DOHH2 (cell line): Measurements from ENCODE around the gene LGALS3BP.

Experiments
- H3F3A ChIP-seq: fragments of 200-600 bp; sonication (generic), shearing (Covaris generic); 2 replicates; pipeline ENCODE4 v1.6.0; 2016; ENCODE audit warnings: antibody characterized with exemption, mild to moderate bottlenecking; ENCODE audit not compliant: control insufficient read depth, insufficient read depth
- H3K27ac ChIP-seq: fragments of 200-600 bp; sonication (generic); 2 replicates; pipeline ENCODE4 v1.5.1; 2014; ENCODE audit warnings: low read depth, mild to moderate bottlenecking, low read length, moderate library complexity
- H3K27me3 ChIP-seq: fragments of 200-600 bp; sonication (generic); 2 replicates; pipeline ENCODE4 v1.6.1; 2014; ENCODE audit warnings: mild to moderate bottlenecking, low read length, mixed read lengths; ENCODE audit not compliant: control insufficient read depth
- H3K36me3 ChIP-seq: fragments of 200-600 bp; sonication (generic); 2 replicates; pipeline ENCODE4 v1.6.1; 2014; ENCODE audit warnings: mild to moderate bottlenecking, low read length, moderate library complexity, mixed read lengths; ENCODE audit not compliant: control insufficient read depth
- H3K4me1 ChIP-seq: fragments of 200-600 bp; sonication (generic); 2 replicates; pipeline ENCODE4 v1.6.1; 2014; ENCODE audit warnings: mild to moderate bottlenecking, low read length, mixed read lengths; ENCODE audit not compliant: control insufficient read depth
- H3K4me2 ChIP-seq: fragments of 200-600 bp; sonication (generic); 2 replicates; pipeline ENCODE4 v1.6.0; 2014; ENCODE audit warnings: mild to moderate bottlenecking, low read length, moderate library complexity
- H3K4me3 ChIP-seq: fragments of 200-600 bp; sonication (generic); 2 replicates; pipeline ENCODE4 v1.5.1; 2014; ENCODE audit warnings: mild to moderate bottlenecking, low read length, mixed read lengths
- H3K79me2 ChIP-seq: fragments of 200-600 bp; sonication (generic); 2 replicates; pipeline ENCODE4 v1.6.1; 2014; ENCODE audit warnings: mild to moderate bottlenecking, low read length, mixed read lengths; ENCODE audit not compliant: control insufficient read depth
- H3K9me2 ChIP-seq: fragments of 200-600 bp; sonication (generic); replicated peaks from 2 replicates; pipeline ENCODE4 v1.6.1; 2014; ENCODE audit warnings: mild to moderate bottlenecking, low read length, mixed read lengths; ENCODE audit not compliant: control insufficient read depth
- H3K9me3 ChIP-seq: fragments of 200-600 bp; sonication (generic); 2 replicates; pipeline ENCODE4 v1.6.1; 2014; ENCODE audit warnings: antibody characterized with exemption, low read length, mixed read lengths; ENCODE audit not compliant: control insufficient read depth, insufficient read depth
- H4K20me1 ChIP-seq: fragments of 200-600 bp; sonication (generic); 2 replicates; pipeline ENCODE4 v1.6.0; 2014; ENCODE audit warnings: low read depth, mild to moderate bottlenecking, antibody characterized with exemption, low read length, moderate library complexity; ENCODE audit not compliant: control insufficient read depth, insufficient read depth
- EZH2phosphoT487 ChIP-seq: fragments of 200-600 bp; sonication (generic); IDR thresholded peaks from 2 replicates; pipeline ENCODE4 v1.6.1; 2017; ENCODE audit warnings: borderline replicate concordance, mild to moderate bottlenecking, antibody characterized with exemption, low read length, moderate library complexity, mixed read lengths
- TF ChIP-seq, protein P1 (sequence below): fragments of 200-600 bp; sonication (generic); IDR thresholded peaks from one replicate; pipeline ENCODE4 v1.5.1; 2014; ENCODE audit warnings: antibody characterized with exemption, mild to moderate bottlenecking, low read depth, low read length; ENCODE audit not compliant: poor library complexity, severe bottlenecking

LGALS3BP gene

DNA sequence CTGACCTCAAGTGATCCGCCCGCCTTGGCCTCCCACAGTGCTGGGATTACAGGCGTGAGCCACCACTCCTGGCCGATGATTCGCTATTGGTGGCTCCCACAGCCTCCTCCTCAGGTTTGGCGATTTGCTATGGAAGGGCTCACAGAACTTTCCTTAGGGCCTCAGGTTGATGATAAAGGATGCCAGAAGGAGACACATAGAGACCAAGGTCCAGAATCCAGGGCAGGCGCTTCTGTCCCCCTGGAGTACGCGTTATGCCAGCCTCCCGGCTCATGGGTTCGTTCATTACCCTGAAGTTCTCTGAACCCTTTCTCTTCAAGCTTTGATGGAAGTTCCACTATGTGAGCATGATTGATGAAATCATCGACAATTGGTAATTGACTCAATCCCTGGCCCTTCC lies 19.9 kb downstream of the LGALS3BP start:
- no peaks in the 10 kb centered on the region for H3F3A ChIP-seq
- no peaks in the 10 kb centered on the region for H3K9me2 ChIP-seq
- H3K27ac ChIP-seq, result no peak overlapping the region
- no peaks in the 10 kb centered on the region for H3K9me3 ChIP-seq
- no peak overlapping the region for H3K4me3 ChIP-seq
- no peaks in the 10 kb centered on the region for H4K20me1 ChIP-seq
- no peaks in the 10 kb centered on the region for H3K36me3 ChIP-seq
- H3K4me1 ChIP-seq, result peaks cover 9% of the 10 kb centered on the region
- TF ChIP-seq, protein P1, sequence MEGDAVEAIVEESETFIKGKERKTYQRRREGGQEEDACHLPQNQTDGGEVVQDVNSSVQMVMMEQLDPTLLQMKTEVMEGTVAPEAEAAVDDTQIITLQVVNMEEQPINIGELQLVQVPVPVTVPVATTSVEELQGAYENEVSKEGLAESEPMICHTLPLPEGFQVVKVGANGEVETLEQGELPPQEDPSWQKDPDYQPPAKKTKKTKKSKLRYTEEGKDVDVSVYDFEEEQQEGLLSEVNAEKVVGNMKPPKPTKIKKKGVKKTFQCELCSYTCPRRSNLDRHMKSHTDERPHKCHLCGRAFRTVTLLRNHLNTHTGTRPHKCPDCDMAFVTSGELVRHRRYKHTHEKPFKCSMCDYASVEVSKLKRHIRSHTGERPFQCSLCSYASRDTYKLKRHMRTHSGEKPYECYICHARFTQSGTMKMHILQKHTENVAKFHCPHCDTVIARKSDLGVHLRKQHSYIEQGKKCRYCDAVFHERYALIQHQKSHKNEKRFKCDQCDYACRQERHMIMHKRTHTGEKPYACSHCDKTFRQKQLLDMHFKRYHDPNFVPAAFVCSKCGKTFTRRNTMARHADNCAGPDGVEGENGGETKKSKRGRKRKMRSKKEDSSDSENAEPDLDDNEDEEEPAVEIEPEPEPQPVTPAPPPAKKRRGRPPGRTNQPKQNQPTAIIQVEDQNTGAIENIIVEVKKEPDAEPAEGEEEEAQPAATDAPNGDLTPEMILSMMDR, result no peak
- H3K79me2 ChIP-seq, result no peaks in the 10 kb centered on the region
- no peak overlapping the region for H3K4me2 ChIP-seq
- H3K27me3 ChIP-seq, result no peaks in the 10 kb centered on the region

DNA sequence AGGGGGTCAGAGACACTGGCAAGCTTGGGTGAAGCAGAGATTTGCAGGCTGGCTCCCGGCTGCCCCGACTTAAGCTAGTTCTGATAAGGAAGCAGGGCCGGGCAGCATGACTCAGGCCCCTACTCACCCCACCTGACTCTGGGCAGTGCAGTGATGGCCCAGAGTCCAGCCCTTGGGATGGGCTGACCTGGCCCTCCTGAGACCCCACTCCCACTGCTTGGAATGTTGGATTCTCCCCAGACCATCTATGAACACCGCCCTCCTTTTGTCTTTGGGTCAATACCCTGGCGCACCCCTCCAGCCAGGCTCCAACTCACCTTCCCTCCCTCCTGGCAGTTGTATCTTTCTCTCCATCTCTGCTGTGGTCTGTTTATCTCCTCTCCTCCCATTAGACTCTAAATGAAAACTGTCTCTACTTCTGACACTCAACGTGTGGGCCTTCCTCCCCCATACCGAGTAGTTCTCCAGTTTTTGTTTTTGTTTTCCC lies 21.0 kb downstream of the LGALS3BP start:
- Histone ChIP-seq H3K79me2 (no peaks in the 10 kb centered on the region), H3K9me2 (no peaks in the 10 kb centered on the region), H3K27ac (no peak overlapping the region), H3K36me3 (no peaks in the 10 kb centered on the region), H3K4me2 (no peak overlapping the region), H3K9me3 (no peaks in the 10 kb centered on the region), H4K20me1 (no peaks in the 10 kb centered on the region), H3K4me3 (no peak overlapping the region), H3K4me1 (peaks cover 4% of the 10 kb centered on the region; the same call in 1 of the 2 replicates), H3K27me3 (no peaks in the 10 kb centered on the region), H3F3A (no peaks in the 10 kb centered on the region)
- TF ChIP-seq, protein P1, result no peak
- TF ChIP-seq EZH2phosphoT487, result no peak

DNA sequence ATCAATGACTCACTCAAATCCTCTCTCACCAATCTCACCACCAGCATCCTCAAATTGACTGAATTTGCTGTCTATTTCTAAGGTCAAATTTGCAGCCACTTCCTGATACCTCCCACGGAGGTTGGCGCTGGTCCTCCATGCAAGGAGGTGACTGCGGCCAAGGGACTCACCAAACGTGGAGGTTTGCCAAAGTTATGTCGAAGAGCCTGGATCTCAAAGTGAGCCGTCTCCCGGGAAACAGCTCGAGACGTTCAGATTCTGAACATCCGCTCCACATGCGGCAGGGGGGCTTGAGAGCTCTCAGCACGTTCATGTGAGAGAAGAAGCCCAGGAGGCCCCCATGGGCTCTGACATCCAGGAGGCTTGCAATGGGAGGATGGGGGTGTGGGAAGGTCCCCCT lies 22.6 kb downstream of the LGALS3BP start:
- TF ChIP-seq, protein P1, result no peak
- Histone ChIP-seq H3K27ac (no peak overlapping the region), H3K9me2 (no peaks in the 10 kb centered on the region), H3K9me3 (no peaks in the 10 kb centered on the region), H3K27me3 (no peaks in the 10 kb centered on the region), H3K36me3 (no peaks in the 10 kb centered on the region), H3K79me2 (no peaks in the 10 kb centered on the region), H4K20me1 (no peaks in the 10 kb centered on the region), H3K4me3 (no peak overlapping the region), H3K4me2 (no peak overlapping the region), H3F3A (no peaks in the 10 kb centered on the region), H3K4me1 (no peaks in the 10 kb centered on the region)

DNA sequence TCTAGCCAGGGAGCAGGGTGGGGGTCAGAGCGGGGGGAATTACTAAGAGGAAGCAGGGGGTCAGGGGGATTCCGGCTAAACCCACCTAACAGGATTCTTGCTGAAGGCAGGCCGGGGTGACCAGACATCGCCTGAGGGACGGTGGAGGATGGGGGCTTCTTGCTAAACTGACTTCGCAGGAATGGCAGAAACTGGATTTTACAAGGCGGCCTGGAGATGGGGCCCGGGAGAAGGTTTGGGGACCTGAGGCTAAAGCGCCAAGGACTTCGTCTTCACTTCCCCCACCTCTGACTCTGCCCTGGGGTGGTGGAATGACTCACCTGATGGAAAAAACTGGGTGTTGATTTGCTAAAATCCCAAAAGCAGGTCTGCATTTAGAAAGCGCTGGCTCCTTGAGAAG lies 23.5 kb downstream of the LGALS3BP start:
- Histone ChIP-seq H3K4me3 (no peak overlapping the region), H3K9me3 (no peaks in the 10 kb centered on the region), H3K27ac (no peak overlapping the region), H3K4me2 (no peak overlapping the region), H3K9me2 (no peaks in the 10 kb centered on the region), H3K79me2 (no peaks in the 10 kb centered on the region), H4K20me1 (no peaks in the 10 kb centered on the region), H3K4me1 (no peaks in the 10 kb centered on the region), H3F3A (no peaks in the 10 kb centered on the region), H3K36me3 (no peaks in the 10 kb centered on the region), H3K27me3 (no peaks in the 10 kb centered on the region)
- TF ChIP-seq, protein P1, result no peak
- no peak for TF ChIP-seq EZH2phosphoT487
